Measurements from ENCODE around the gene CCDC85A.

CCDC85A gene

DNA sequence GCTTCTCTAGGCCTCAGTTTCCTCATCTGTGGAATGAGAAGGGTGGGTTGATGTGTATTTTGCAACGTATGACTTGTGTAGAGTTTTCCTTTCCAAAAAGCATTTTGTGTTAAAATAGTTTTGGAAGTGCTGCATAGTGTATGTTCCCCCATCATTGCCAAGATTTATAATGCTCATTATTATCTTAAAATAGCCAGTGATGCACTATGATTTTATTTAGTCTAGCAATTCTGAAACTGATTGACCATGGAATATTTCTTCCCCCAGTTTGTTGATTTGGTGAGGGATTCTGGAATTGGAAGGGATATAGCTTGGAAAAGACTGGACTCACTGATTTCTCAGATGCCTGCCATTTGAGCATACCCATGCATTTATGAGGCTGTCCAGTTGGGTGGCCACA, 130.6 kb downstream of the CCDC85A start:
- TF ChIP-seq, protein P1, sequence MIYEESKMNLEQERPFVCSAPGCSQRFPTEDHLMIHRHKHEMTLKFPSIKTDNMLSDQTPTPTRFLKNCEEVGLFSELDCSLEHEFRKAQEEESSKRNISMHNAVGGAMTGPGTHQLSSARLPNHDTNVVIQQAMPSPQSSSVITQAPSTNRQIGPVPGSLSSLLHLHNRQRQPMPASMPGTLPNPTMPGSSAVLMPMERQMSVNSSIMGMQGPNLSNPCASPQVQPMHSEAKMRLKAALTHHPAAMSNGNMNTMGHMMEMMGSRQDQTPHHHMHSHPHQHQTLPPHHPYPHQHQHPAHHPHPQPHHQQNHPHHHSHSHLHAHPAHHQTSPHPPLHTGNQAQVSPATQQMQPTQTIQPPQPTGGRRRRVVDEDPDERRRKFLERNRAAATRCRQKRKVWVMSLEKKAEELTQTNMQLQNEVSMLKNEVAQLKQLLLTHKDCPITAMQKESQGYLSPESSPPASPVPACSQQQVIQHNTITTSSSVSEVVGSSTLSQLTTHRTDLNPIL (CRISPR knock-in tag; IDR thresholded peaks at IDR 0.05; ENCODE audit: low read depth): no peak
- TF ChIP-seq ZNF70 (CRISPR knock-in tag; IDR thresholded peaks at IDR 0.05) (no peak), ZNF565 (CRISPR knock-in tag; conservative IDR thresholded peaks at IDR 0.05; ENCODE audit: low read depth) (no peak), ZFP30 (CRISPR knock-in tag; IDR thresholded peaks at IDR 0.05) (no peak), ZC3H10 (CRISPR knock-in tag; IDR thresholded peaks at IDR 0.05) (no peak), PPARA (CRISPR knock-in tag; IDR thresholded peaks at IDR 0.05; ENCODE audit: borderline replicate concordance) (no peak), TSHZ2 (CRISPR knock-in tag; IDR thresholded peaks at IDR 0.05) (no peak), ZFP3 (CRISPR knock-in tag; IDR thresholded peaks at IDR 0.05) (no peak), CSDC2 (CRISPR knock-in tag; IDR thresholded peaks at IDR 0.05) (no peak), ARNTL (CRISPR knock-in tag; IDR thresholded peaks at IDR 0.05; ENCODE audit: borderline replicate concordance, low read depth) (no peak), TOX (CRISPR knock-in tag; IDR thresholded peaks at IDR 0.05; ENCODE audit: borderline replicate concordance) (no peak), GLIS3 (CRISPR knock-in tag; IDR thresholded peaks at IDR 0.05) (no peak), ZNF8 (CRISPR knock-in tag; IDR thresholded peaks at IDR 0.05) (no peak), ISL1 (CRISPR knock-in tag; IDR thresholded peaks at IDR 0.05) (no peak), ESRRG (CRISPR knock-in tag; IDR thresholded peaks at IDR 0.05) (no peak), RARB (CRISPR knock-in tag; IDR thresholded peaks at IDR 0.05) (no peak), OSR1 (CRISPR knock-in tag; IDR thresholded peaks at IDR 0.05) (no peak), TCF4 (CRISPR knock-in tag; IDR thresholded peaks at IDR 0.05; ENCODE audit: borderline replicate concordance) (no peak)
- TF ChIP-seq, protein P2, sequence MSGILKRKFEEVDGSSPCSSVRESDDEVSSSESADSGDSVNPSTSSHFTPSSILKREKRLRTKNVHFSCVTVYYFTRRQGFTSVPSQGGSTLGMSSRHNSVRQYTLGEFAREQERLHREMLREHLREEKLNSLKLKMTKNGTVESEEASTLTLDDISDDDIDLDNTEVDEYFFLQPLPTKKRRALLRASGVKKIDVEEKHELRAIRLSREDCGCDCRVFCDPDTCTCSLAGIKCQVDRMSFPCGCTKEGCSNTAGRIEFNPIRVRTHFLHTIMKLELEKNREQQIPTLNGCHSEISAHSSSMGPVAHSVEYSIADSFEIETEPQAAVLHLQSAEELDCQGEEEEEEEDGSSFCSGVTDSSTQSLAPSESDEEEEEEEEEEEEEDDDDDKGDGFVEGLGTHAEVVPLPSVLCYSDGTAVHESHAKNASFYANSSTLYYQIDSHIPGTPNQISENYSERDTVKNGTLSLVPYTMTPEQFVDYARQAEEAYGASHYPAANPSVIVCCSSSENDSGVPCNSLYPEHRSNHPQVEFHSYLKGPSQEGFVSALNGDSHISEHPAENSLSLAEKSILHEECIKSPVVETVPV (CRISPR knock-in tag; IDR thresholded peaks at IDR 0.05): no peak
- TF ChIP-seq, protein P3, sequence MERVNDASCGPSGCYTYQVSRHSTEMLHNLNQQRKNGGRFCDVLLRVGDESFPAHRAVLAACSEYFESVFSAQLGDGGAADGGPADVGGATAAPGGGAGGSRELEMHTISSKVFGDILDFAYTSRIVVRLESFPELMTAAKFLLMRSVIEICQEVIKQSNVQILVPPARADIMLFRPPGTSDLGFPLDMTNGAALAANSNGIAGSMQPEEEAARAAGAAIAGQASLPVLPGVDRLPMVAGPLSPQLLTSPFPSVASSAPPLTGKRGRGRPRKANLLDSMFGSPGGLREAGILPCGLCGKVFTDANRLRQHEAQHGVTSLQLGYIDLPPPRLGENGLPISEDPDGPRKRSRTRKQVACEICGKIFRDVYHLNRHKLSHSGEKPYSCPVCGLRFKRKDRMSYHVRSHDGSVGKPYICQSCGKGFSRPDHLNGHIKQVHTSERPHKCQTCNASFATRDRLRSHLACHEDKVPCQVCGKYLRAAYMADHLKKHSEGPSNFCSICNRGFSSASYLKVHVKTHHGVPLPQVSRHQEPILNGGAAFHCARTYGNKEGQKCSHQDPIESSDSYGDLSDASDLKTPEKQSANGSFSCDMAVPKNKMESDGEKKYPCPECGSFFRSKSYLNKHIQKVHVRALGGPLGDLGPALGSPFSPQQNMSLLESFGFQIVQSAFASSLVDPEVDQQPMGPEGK (CRISPR knock-in tag; IDR thresholded peaks at IDR 0.05; ENCODE audit: borderline replicate concordance): no peak
- no peak for ATAC-seq

- peak; percentile 16 for ATAC-seq
- TF ChIP-seq PPARA (CRISPR knock-in tag; IDR thresholded peaks at IDR 0.05; ENCODE audit: borderline replicate concordance) (no peak), TOX (CRISPR knock-in tag; IDR thresholded peaks at IDR 0.05; ENCODE audit: borderline replicate concordance) (no peak), ZFP3 (CRISPR knock-in tag; IDR thresholded peaks at IDR 0.05) (no peak)
These were observed 131.0 kb downstream of the CCDC85A start for GRCh38 chr2:56314796-56315195.

DNA sequence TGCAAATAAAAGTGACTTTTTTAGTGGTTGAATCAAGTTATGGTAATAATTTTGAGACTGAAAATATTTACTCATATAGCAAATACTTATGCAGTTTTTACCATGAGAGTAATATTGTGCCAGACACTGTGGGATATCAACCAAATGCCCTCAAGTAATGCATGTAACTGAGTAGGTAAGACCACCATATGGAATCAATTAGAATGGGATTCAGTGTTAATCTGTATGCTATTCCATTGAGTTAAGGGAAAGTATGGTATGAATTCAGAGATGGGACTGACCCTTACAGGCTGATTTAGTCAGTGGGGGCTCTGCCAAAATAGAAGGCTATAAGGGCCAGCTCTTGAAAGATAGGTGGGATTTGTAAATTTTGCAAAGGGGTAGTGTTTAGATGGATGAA, 131.6 kb downstream of the CCDC85A start:
- no peak; the same call in 1 of the 3 replicates for ATAC-seq
- no peak for TF ChIP-seq ISL1 (CRISPR knock-in tag; IDR thresholded peaks at IDR 0.05)
- TF ChIP-seq CSDC2 (CRISPR knock-in tag; IDR thresholded peaks at IDR 0.05): no peak
- no peak for TF ChIP-seq OSR1 (CRISPR knock-in tag; IDR thresholded peaks at IDR 0.05)
- TF ChIP-seq RARB (CRISPR knock-in tag; IDR thresholded peaks at IDR 0.05): no peak
- no peak for TF ChIP-seq ESRRG (CRISPR knock-in tag; IDR thresholded peaks at IDR 0.05)
- TF ChIP-seq ZNF565 (CRISPR knock-in tag; conservative IDR thresholded peaks at IDR 0.05; ENCODE audit: low read depth): no peak
- TF ChIP-seq, protein P3 (CRISPR knock-in tag; IDR thresholded peaks at IDR 0.05; ENCODE audit: borderline replicate concordance): no peak
- TF ChIP-seq TSHZ2 (CRISPR knock-in tag; IDR thresholded peaks at IDR 0.05): no peak
- TF ChIP-seq ZNF8 (CRISPR knock-in tag; IDR thresholded peaks at IDR 0.05): no peak
- no peak for TF ChIP-seq PPARA (CRISPR knock-in tag; IDR thresholded peaks at IDR 0.05; ENCODE audit: borderline replicate concordance)
- TF ChIP-seq ARNTL (CRISPR knock-in tag; IDR thresholded peaks at IDR 0.05; ENCODE audit: borderline replicate concordance, low read depth): no peak
- TF ChIP-seq TOX (CRISPR knock-in tag; IDR thresholded peaks at IDR 0.05; ENCODE audit: borderline replicate concordance): no peak
- TF ChIP-seq ZFP30 (CRISPR knock-in tag; IDR thresholded peaks at IDR 0.05): no peak

Measured in SK-N-SH treated with all-trans-retinoic acid at 6 μM for 48 hours (cell line).